ENCODE data around the gene TMEM141. TPM values are rescaled to one million over a fixed set of nuclear protein-coding genes. Genes with fewer than 3 reads are reported as not detected.
"Not testable (repeated sequence)": the region's sequence is repeated elsewhere in the genome, so short reads cannot be mapped to it uniquely, and the experiment has no call there.

Gene TMEM141
- total RNA-seq, 1 experiment from 2014 or later = 32.7 TPM

DNA sequence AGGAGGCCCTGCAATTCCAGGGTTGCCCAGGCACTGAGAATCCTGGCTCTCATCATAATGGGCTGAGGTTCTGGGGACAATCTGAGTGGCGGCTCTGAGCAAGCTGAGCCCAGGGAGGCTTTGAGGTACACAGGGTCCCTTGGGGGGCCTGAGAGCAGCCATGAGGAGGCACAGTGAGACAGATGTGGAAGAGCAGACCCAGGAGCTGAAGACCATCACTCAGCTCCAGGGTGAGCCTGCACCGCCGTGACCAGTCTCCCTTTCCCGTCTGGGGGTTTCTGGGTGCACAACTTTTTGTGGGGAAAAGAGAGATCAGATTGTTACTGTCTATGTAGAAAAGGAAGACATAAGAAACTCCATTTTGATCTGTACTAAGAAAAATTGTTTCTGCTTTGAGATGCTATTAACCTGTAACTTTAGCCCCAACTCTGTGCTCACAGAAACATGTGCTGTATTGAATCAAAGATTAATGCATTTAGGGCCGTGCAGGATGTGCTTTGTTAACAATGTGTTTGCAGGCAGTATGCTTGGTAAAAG lies 5.2 kb downstream of the TMEM141 start, which contains the start of gene CCDC183:
Gene CCDC183, plus strand, starts transcription at position 101 of the 537 bp plus-strand sequence. Its CDS starts 60 bp downstream, at position 161.
- no peak within 1 kb of the TSS for H3K27ac ChIP-seq (ENCODE audit: low read depth, low read length, poor library complexity, severe bottlenecking)
- no peak within 1 kb of the TSS for H3K4me3 ChIP-seq (ENCODE audit: low read depth, low read length, poor library complexity, severe bottlenecking)
- ChIA-PET CTCF (no interaction called here), POLR2A (ENCODE audit: low non-redundant PET) (no interaction called here)
- no peak for DNase-seq (ENCODE audit: low spot score)
- BruUV-seq (replicated peaks) = no TSS peak
- intact Hi-C loops (cut with micrococcal nuclease; ENCODE audit: unreplicated experiment) = no loop called here
- H3K36me3 ChIP-seq (ENCODE audit: insufficient read depth, low read length, poor library complexity, severe bottlenecking) = no peaks in the 10 kb centered on the region
- H3K27me3 ChIP-seq (replicated peaks; ENCODE audit: insufficient read depth, low read depth, low read length, poor library complexity) = no peaks in the 10 kb centered on the region
- peaks cover 30% of the 10 kb centered on the region for H3K4me1 ChIP-seq (ENCODE audit: insufficient read depth, low read length, poor library complexity, severe bottlenecking)
- no peaks in the 10 kb centered on the region for H3K9me3 ChIP-seq (ENCODE audit: low read depth, low read length, poor library complexity, severe bottlenecking)
- TF ChIP-seq, protein P1, sequence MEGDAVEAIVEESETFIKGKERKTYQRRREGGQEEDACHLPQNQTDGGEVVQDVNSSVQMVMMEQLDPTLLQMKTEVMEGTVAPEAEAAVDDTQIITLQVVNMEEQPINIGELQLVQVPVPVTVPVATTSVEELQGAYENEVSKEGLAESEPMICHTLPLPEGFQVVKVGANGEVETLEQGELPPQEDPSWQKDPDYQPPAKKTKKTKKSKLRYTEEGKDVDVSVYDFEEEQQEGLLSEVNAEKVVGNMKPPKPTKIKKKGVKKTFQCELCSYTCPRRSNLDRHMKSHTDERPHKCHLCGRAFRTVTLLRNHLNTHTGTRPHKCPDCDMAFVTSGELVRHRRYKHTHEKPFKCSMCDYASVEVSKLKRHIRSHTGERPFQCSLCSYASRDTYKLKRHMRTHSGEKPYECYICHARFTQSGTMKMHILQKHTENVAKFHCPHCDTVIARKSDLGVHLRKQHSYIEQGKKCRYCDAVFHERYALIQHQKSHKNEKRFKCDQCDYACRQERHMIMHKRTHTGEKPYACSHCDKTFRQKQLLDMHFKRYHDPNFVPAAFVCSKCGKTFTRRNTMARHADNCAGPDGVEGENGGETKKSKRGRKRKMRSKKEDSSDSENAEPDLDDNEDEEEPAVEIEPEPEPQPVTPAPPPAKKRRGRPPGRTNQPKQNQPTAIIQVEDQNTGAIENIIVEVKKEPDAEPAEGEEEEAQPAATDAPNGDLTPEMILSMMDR (conservative IDR thresholded peaks at IDR 0.05; ENCODE audit: low read depth, low read length) = no peak
- no peak for TF ChIP-seq EZH2 (IDR thresholded peaks at IDR 0.05; ENCODE audit: borderline replicate concordance, low read depth, low read length, poor library complexity, severe bottlenecking)

- CTCF ChIA-PET; H3K27ac ChIP-seq (ENCODE audit: low read depth, low read length, poor library complexity, severe bottlenecking); DNase-seq (ENCODE audit: low spot score); H3K4me3 ChIP-seq (ENCODE audit: low read depth, low read length, poor library complexity, severe bottlenecking); BruUV-seq (replicated peaks); H3K36me3 ChIP-seq (ENCODE audit: insufficient read depth, low read length, poor library complexity, severe bottlenecking); H3K9me3 ChIP-seq (ENCODE audit: low read depth, low read length, poor library complexity, severe bottlenecking); POLR2A ChIA-PET (ENCODE audit: low non-redundant PET); H3K27me3 ChIP-seq (replicated peaks; ENCODE audit: insufficient read depth, low read depth, low read length, poor library complexity); intact Hi-C loops (cut with micrococcal nuclease; ENCODE audit: unreplicated experiment): not testable (repeated sequence)
- H3K4me1 ChIP-seq (ENCODE audit: insufficient read depth, low read length, poor library complexity, severe bottlenecking) = peaks cover 28% of the 10 kb centered on the region
Observed at GRCh38 chr9:136796775-136797347, 5.7 kb downstream of the TMEM141 start.

DNA sequence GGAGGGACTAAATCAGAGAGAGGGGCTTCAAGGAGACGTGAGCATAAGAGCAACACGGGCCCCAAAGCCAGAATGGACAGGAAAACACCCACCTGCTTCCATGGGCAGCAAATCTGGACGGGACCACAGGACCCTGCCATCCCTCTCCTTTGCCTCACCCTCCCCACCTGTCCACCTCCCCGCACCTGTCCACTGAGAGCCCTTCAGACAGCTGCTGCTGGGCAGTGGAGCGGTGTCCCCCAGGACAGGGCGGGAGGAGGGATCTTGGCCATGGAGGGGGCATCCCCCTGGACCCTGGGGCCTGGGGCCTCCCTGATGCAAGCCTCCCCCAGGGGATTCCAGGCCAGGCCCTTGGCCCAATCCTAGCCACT lies 7.5 kb downstream of the TMEM141 start:
- Histone ChIP-seq H3K4me3 (ENCODE audit: low read depth, low read length, poor library complexity, severe bottlenecking) (no peak overlapping the region), H3K4me1 (ENCODE audit: insufficient read depth, low read length, poor library complexity, severe bottlenecking) (peaks cover 22% of the 10 kb centered on the region), H3K9me3 (ENCODE audit: low read depth, low read length, poor library complexity, severe bottlenecking) (no peaks in the 10 kb centered on the region), H3K27ac (ENCODE audit: low read depth, low read length, poor library complexity, severe bottlenecking) (no peak overlapping the region), H3K36me3 (ENCODE audit: insufficient read depth, low read length, poor library complexity, severe bottlenecking) (no peaks in the 10 kb centered on the region), H3K27me3 (replicated peaks; ENCODE audit: insufficient read depth, low read depth, low read length, poor library complexity) (no peaks in the 10 kb centered on the region)
- intact Hi-C loops (cut with micrococcal nuclease; ENCODE audit: unreplicated experiment) = no loop called here
- CTCF ChIA-PET = no interaction called here
- POLR2A ChIA-PET (ENCODE audit: low non-redundant PET) = no interaction called here
- TF ChIP-seq, protein P1 (conservative IDR thresholded peaks at IDR 0.05; ENCODE audit: low read depth, low read length) = no peak
- no peak for TF ChIP-seq EZH2 (IDR thresholded peaks at IDR 0.05; ENCODE audit: borderline replicate concordance, low read depth, low read length, poor library complexity, severe bottlenecking)
- DNase-seq (ENCODE audit: low spot score) = no peak
- no TSS peak for BruUV-seq (replicated peaks)

Measured in A673 (cell line).